ENCODE results near the gene LRBA. TPM values are rescaled to one million over a fixed set of nuclear protein-coding genes. Genes with fewer than 3 reads are reported as not detected.

LRBA gene
- total and polyA plus RNA-seq, 3 donors from 2014 or later: 24.6 to 61.1 (median 60.8) TPM

GRCh38 chr4:150219841-150220240 is 795.2 kb downstream of the LRBA start:
- 57 to 73% methylated on average over 4 of the region's 4 CpGs for WGBS, 2 donors
- DNase-seq: no peak
- no peak overlapping the region for H3K27ac ChIP-seq
- no peaks in the 10 kb centered on the region for H3K9me3 ChIP-seq
- no peak overlapping the region for H3K4me3 ChIP-seq
- no peak for TF ChIP-seq POLR2A (IDR thresholded peaks at IDR 0.05)
- TF ChIP-seq CTCF (IDR thresholded peaks at IDR 0.05): no peak
- H3K27me3 ChIP-seq: no peaks in the 10 kb centered on the region
- no peaks in the 10 kb centered on the region for H3K4me1 ChIP-seq
- intact Hi-C loops (cut with DNase I; ENCODE audit: low total_unique reads): loop anchor here (10.0 kb wide), 1 partner anchor 205 kb away; no protein-coding TSS in a partner anchor
- no peaks in the 10 kb centered on the region for H3K36me3 ChIP-seq (ENCODE audit: low read depth, missing control alignments)

- Histone ChIP-seq H3K4me3 (no peak overlapping the region), H3K27ac (no peak overlapping the region), H3K4me1 (no peaks in the 10 kb centered on the region), H3K36me3 (ENCODE audit: low read depth, missing control alignments) (no peaks in the 10 kb centered on the region), H3K9me3 (no peaks in the 10 kb centered on the region), H3K27me3 (no peaks in the 10 kb centered on the region)
- DNase-seq: no peak
- TF ChIP-seq POLR2A (IDR thresholded peaks at IDR 0.05) (no peak), CTCF (IDR thresholded peaks at IDR 0.05) (no peak)
- intact Hi-C loops (cut with DNase I; ENCODE audit: low total_unique reads): loop anchor here (10.0 kb wide), 1 partner anchor 204 kb away; no protein-coding TSS in a partner anchor
- 90 to 96% methylated on average over 2 of the region's 2 CpGs for WGBS, 2 donors
These were observed 796.6 kb downstream of the LRBA start for GRCh38 chr4:150218447-150218846.

- intact Hi-C loops (cut with DNase I; ENCODE audit: low total_unique reads): loop anchor here (10.0 kb wide), 1 partner anchor 203 kb away; no protein-coding TSS in a partner anchor
- Histone ChIP-seq H3K27me3 (no peaks in the 10 kb centered on the region), H3K27ac (no peak overlapping the region), H3K36me3 (ENCODE audit: low read depth, missing control alignments) (no peaks in the 10 kb centered on the region), H3K9me3 (no peaks in the 10 kb centered on the region), H3K4me3 (no peak overlapping the region), H3K4me1 (no peaks in the 10 kb centered on the region)
- TF ChIP-seq POLR2A (IDR thresholded peaks at IDR 0.05): no peak
- TF ChIP-seq CTCF (IDR thresholded peaks at IDR 0.05): no peak
- WGBS, 2 donors: 81 to 87% methylated on average over 8 of the region's 8 CpGs
- no peak for DNase-seq
These were observed 797.3 kb downstream of the LRBA start for GRCh38 chr4:150217808-150218207.

GRCh38 chr4:150217192-150217591 is 797.9 kb downstream of the LRBA start:
- Histone ChIP-seq H3K4me3 (no peak overlapping the region), H3K9me3 (no peaks in the 10 kb centered on the region), H3K27ac (no peak overlapping the region), H3K27me3 (no peaks in the 10 kb centered on the region), H3K4me1 (no peaks in the 10 kb centered on the region), H3K36me3 (ENCODE audit: low read depth, missing control alignments) (no peaks in the 10 kb centered on the region)
- WGBS, 2 donors: 56 to 63% methylated on average over 3 of the region's 3 CpGs
- DNase-seq: no peak
- intact Hi-C loops (cut with DNase I; ENCODE audit: low total_unique reads): loop anchor here (10.0 kb wide), 1 partner anchor 202 kb away; no protein-coding TSS in a partner anchor
- TF ChIP-seq POLR2A (IDR thresholded peaks at IDR 0.05) (no peak), CTCF (IDR thresholded peaks at IDR 0.05) (peak in 1 of 3 experiments; percentile 7)

- Histone ChIP-seq H3K36me3 (ENCODE audit: low read depth, missing control alignments) (no peaks in the 10 kb centered on the region), H3K4me1 (no peaks in the 10 kb centered on the region), H3K27me3 (no peaks in the 10 kb centered on the region), H3K27ac (no peak overlapping the region), H3K9me3 (no peaks in the 10 kb centered on the region), H3K4me3 (no peak overlapping the region)
- DNase-seq: no peak
- 94% methylated on average over 5 of the region's 5 CpGs for WGBS, 2 donors
- TF ChIP-seq POLR2A (IDR thresholded peaks at IDR 0.05): no peak
- no peak for TF ChIP-seq CTCF (IDR thresholded peaks at IDR 0.05)
- intact Hi-C loops (cut with DNase I; ENCODE audit: low total_unique reads): loop anchor here (10.0 kb wide), 1 partner anchor 202 kb away; no protein-coding TSS in a partner anchor
These were observed 798.4 kb downstream of the LRBA start for GRCh38 chr4:150216726-150217125.

Data from testis (tissue), 3 donors.